HG03025 (cell line): ENCODE data around the gene NT5DC1.

ENCODE experiments used
- ATAC-seq: cut with Tn5 transposase; IDR thresholded peaks from one replicate; pipeline ENCODE4 v1.9.1; 2021; ENCODE audit warnings: mild to moderate bottlenecking, moderate library complexity; ENCODE audit not compliant: unreplicated experiment, low FRiP score

NT5DC1 gene

DNA sequence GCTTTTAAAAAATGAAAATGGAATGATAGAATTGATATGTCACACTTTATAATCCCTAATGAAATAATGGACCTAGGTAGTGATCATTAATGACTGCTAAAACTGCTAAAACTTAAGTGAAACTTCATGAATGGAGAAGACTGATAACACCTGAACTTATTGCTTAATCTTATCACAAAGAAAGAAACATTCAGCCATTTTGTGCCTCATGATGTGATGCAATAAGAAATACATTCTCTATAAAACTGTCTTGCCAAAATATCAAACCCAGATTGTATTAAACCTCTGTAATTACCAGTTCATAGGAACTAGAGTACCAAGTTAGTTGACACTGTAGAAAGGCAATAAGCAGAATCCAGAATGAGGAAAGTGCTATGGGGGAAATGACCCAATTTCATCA lies 79.7 kb downstream of the NT5DC1 start:
- ATAC-seq: no peak

- ATAC-seq: no peak
Observed at GRCh38 chr6:116189472-116189871, 88.8 kb downstream of the NT5DC1 start.

GRCh38 chr6:116190550-116190949 lies 89.9 kb downstream of the NT5DC1 start:
- no peak for ATAC-seq

GRCh38 chr6:116191881-116192280 lies 91.2 kb downstream of the NT5DC1 start:
- ATAC-seq: no peak

DNA sequence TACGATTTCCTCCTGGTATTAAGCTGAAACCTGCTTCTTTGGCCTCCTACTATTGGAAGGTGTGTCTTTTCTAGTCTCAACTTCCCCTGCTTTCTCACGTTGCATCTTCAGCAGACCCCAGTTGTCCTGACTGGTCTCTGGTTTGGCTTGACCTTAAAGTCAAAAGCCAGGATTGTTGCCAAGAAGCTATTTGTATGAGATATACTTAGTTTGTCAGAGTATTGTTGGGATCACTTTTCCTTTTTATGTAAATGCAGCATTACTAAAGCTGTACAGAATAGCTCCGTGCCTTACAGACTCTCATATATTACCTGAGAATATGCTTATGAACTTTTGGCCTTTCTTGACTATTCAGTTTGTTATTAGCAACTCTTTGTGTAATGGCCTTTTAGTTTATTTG lies 92.1 kb downstream of the NT5DC1 start:
- ATAC-seq: no peak

- ATAC-seq: no peak
Observed at GRCh38 chr6:116196841-116197240, 96.2 kb downstream of the NT5DC1 start.

- ATAC-seq: no peak
Observed at GRCh38 chr6:116200619-116201249, 100.1 kb downstream of the NT5DC1 start.

GRCh38 chr6:116201538-116201937 lies 100.9 kb downstream of the NT5DC1 start:
- no peak for ATAC-seq

DNA sequence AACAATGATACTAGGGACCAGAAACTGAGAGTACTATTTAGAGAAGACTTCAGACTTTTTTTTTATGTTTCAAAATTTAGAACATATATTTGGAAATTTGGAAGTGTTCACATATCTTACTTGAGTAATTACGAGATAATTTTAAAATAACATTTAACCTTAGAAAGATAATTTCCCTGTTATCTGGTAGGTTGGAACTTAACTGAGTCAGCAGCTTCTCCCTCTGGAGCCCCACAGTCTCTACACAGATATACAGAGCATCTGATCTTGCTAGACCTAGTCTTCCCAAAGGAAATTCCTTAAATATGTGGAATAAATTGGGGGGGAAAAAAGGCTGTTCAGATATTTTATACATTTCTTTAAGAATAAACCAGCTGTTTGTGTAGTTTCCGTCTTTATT lies 104.6 kb downstream of the NT5DC1 start:
- no peak for ATAC-seq

GRCh38 chr6:116206231-116206903 lies 105.7 kb downstream of the NT5DC1 start:
- no peak for ATAC-seq

GRCh38 chr6:116208056-116208785 lies 107.6 kb downstream of the NT5DC1 start:
- no peak for ATAC-seq

DNA sequence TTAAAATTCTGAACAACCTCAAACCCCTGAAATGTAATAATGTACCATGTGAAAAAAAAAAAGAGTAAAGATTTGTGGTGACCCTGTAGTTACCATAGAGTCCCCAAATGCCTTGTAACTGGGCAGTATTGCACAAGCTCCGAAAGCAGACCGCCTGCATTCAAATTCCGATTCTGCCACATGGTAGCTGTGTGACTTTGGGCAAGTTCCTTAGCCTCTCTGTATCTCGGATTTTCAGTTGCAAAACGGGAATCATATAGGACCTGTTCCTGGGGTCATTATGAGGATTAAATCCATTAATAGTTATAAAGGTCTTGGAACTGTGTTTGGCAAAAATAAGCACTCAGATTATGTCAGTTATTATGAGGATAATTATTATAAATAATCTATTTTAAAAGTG lies 109.7 kb downstream of the NT5DC1 start:
- ATAC-seq: no peak

GRCh38 chr6:116210750-116211425 lies 110.2 kb downstream of the NT5DC1 start:
- ATAC-seq: no peak

- ATAC-seq: no peak
Observed at GRCh38 chr6:116214681-116215080, 114.0 kb downstream of the NT5DC1 start.

GRCh38 chr6:116215414-116215813 lies 114.8 kb downstream of the NT5DC1 start:
- ATAC-seq: no peak

DNA sequence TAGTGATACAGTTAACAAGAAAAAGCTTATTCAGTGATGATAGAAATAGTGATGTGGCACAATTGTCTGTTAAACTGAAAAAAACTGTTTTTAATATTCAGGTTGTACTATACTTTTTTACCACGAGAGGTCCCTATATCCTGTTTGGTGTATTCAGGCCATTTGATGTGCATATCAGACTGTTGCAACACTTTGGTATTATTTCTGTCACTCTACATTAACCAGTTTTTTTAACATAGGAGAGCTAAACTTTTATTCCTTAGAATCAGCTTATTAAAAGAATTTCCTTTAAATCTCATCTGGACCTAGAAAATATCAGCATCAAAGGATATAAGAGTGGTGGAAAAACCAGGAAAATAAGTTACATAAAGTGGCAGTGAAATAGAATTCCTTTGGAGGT lies 116.4 kb downstream of the NT5DC1 start:
- no peak for ATAC-seq

GRCh38 chr6:116218172-116218633 lies 117.5 kb downstream of the NT5DC1 start:
- ATAC-seq: no peak

- no peak for ATAC-seq
Observed at GRCh38 chr6:116218866-116219265, 118.2 kb downstream of the NT5DC1 start.

- ATAC-seq: no peak
Observed at GRCh38 chr6:116221067-116221466, 120.4 kb downstream of the NT5DC1 start.

- no peak for ATAC-seq
Observed at GRCh38 chr6:116221911-116222310, 121.3 kb downstream of the NT5DC1 start.

- no peak for ATAC-seq
Observed at GRCh38 chr6:116223355-116223754, 122.7 kb downstream of the NT5DC1 start.
